NCI-H2171 (cell line): Measurements from ENCODE around the gene ARID1B.
"Not testable (repeated sequence)": the region's sequence is repeated elsewhere in the genome, so short reads cannot be mapped to it uniquely, and the experiment has no call there.

ENCODE experiments used
- DNase-seq: peaks from one replicate; lab custom pipeline; 2025; lab: John Stamatoyannopoulos, UW

Gene ARID1B

GRCh38 chr6:156967852-156968251 is 190.7 kb downstream of the ARID1B start:
- no peak for DNase-seq

- DNase-seq = no peak
Observed at GRCh38 chr6:156969233-156969632, 192.1 kb downstream of the ARID1B start.

DNA sequence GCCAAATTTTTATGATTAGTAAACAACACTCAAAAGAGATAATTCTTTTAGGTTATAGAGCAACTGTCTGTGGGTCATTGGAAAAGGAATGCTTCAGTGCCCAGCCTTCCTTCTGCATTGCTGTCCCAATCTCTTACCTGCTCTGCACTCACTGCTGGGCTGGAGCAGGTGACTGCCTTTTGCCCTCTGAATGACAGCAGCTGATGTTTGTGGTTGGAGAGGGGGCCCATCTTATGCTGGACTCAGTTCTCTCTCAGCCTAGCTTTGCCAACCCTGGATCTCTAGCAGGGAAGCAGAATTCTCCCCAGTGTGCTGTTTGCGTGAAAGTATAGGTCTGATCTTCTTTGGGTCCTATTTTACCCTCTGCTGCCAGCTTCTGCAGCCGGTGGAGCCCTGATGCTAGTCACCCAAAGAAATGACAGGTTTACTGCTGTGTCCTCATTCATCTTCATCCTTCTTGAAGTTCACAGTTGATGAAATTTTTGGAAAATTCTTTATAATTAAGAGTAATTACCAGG is 193.5 kb downstream of the ARID1B start:
- no peak for DNase-seq

GRCh38 chr6:156971153-156971885 is 194.1 kb downstream of the ARID1B start:
- DNase-seq = no peak

- DNase-seq = no peak
Observed at GRCh38 chr6:156972145-156972544, 195.0 kb downstream of the ARID1B start.

GRCh38 chr6:156974830-156975261 is 197.7 kb downstream of the ARID1B start:
- no peak for DNase-seq

- no peak for DNase-seq
Observed at GRCh38 chr6:156975414-156975813, 198.2 kb downstream of the ARID1B start.

DNA sequence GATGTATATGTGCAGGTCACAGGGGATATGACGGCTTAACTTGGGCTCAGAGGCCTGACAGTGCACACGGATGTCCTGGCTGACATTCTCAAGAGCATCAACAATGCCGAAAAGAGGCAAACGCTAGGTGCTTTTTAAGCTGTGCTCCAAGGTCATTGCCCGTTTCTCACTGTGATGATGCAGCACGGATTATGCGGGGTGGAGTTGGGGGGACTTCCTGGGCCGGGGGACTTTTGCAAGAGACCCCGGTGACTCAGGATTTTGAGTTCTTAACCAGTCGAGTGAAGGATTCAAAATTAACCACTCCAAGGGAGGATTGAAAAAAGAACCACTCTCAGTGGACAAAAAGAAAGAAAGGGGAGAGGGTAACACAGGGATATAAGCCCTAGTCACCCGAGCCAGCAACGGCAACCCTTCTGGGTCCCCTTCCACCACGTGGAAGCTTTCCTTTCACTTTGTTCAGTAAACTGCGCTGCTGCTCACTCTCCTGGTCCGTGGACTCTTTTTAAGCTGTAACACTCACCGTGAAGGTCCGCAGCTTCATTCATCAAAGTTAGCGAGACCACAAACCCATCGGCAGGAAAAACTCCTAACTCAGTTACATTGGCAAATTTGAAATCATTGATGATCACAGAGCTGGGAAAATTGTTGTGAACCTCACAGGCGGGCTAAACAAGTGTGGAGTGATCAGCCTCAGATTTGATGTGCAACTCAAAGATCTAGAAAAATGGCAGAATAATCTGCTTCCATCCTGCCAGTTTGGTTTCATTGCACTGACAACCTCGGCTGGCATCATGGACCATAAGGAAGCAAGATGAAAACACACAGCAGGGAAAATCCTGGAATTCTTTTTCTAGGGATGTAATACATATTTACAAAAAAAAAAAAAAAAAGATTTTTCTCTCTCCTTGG is 199.3 kb downstream of the ARID1B start:
- DNase-seq = no peak

DNA sequence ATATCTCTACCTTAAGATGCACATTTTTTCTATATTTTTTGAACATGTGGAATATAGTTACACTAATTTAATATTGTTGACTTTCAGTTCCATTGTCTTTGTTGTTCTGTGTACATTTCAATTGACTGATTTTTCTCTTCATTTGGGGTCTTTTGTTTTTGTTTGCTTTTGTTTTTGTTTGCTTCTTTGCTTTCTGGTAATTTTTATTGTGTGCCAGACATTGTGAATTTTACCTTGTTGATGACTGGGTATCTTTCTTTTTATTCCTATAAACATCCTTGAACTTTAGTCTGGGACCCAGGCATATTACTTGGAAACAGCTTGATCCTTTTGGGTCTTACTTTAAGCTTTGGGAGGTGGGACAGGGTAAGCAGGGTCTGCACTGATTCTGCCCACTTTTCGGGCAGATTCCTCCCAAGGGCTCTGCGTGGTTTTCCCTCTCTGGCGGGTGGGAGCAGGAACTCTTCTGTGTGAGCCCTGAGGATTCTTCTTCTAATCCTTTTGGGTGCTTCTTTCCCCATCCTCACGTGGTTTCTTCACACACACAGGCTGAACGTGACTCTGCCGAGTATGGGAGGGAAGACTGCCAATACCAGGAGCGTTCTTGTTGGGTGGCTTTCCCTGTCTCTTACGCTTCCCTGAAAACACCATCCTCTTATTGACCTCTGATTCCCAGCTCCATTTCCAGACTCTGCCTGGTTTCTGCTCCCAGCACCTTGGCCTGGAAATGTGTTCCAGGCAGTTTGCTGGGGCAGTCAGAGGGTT is 200.5 kb downstream of the ARID1B start:
- no peak for DNase-seq

- no peak for DNase-seq
Observed at GRCh38 chr6:156978948-156979347, 201.8 kb downstream of the ARID1B start.

- peak; percentile 47 for DNase-seq
Observed at GRCh38 chr6:156980515-156980914, 203.3 kb downstream of the ARID1B start.

- no peak for DNase-seq
Observed at GRCh38 chr6:156980948-156981347, 203.8 kb downstream of the ARID1B start.

DNA sequence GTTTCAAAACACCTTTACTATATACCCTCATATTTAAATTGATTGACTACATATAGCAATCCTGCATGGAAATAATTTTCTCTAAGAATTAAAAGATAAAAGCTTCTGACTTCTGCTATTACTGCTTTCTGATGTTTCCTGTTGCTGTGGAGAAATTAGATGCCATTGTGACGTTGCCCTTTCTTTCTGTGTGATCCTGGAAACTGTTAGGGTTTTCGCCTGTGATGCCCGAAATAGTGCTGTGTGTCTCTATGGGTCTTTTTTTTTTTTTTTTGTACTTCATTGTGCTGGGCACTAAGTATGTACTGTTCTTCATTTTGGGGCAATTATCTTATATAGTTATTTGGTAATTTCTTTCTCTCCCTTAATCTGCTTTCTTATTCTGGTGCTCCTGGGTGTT is 205.0 kb downstream of the ARID1B start:
- no peak for DNase-seq

- DNase-seq = not testable (repeated sequence)
Observed at GRCh38 chr6:156982864-156983263, 205.7 kb downstream of the ARID1B start.

GRCh38 chr6:156984178-156984738 is 207.1 kb downstream of the ARID1B start:
- DNase-seq = no peak

- no peak for DNase-seq
Observed at GRCh38 chr6:156985309-156985708, 208.1 kb downstream of the ARID1B start.

DNA sequence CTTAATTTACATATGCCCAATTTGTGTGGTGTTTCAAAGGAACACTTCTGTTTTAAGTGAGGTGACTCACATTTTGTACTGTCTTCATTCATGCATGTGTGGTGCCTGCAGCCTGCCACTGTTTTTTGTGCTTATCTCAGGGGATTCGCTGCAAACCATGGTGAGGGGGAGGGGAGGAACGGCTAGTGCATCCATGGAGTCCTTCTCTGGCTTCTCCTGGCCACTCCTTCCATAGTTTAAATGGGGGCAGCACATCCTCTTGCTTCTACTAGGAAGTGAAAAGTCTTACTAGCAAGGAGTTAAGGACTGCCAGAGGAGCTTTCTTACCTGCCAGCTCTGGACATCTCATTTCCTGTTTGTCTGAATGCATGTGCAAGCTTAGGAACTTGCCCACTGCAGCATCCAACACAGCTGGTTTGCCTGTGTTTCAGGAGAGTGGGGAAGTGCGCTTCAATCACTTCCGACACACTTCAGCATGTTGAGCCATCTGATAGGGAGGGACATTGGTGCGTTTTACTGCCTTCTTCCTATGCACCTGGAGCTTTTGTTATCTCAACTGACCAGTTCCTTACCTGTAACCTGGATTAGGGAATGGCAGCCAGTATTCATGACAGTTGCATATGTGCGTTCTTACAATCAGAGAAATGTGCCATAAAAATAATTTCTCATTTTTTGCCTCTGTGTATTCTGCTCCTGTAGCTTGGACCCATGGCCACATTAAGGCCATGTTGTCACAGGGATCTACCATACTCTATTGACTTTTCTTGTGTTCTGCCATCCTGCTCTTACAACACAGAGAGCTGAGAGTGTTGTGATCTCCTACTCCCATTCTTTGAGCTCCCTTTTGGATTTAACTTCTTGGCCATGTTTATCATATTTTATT is 211.3 kb downstream of the ARID1B start:
- DNase-seq = peak; percentile 16

- DNase-seq = no peak
Observed at GRCh38 chr6:156989159-156989806, 212.1 kb downstream of the ARID1B start.

- no peak for DNase-seq
Observed at GRCh38 chr6:156992020-156992804, 215.0 kb downstream of the ARID1B start.
